ENCODE measurements around the gene EVPL. TPM values are rescaled to one million over a fixed set of nuclear protein-coding genes. Genes with fewer than 3 reads are reported as not detected.

Gene EVPL
- polyA plus RNA-seq, 3 donors, result not detected

- no peak overlapping the region for H3K4me2 ChIP-seq (replicated peaks; ENCODE audit: extremely low read depth, low read length, poor library complexity, severe bottlenecking)
- H3K4me1 ChIP-seq (ENCODE audit: control insufficient read depth in 1 of 2, insufficient read depth in 2 of 2, low read length in 2 of 2), result peaks cover 29 to 32% of the 10 kb centered on the region in 2 donors
- peaks cover 30% of the 10 kb centered on the region for H3K4me1 Mint-ChIP-seq
- TF ChIP-seq CTCF (IDR thresholded peaks at IDR 0.05), result no peak
- no peaks in the 10 kb centered on the region for H4K20me1 ChIP-seq (ENCODE audit: insufficient read depth, low read length)
- no peak overlapping the region for H3K4me3 Mint-ChIP-seq
- H3K27me3 ChIP-seq (ENCODE audit: control insufficient read depth in 2 of 2, insufficient read depth in 2 of 2, low read length in 2 of 2), result no peaks in the 10 kb centered on the region
- 96% methylated on average over 3 of the region's 5 CpGs for WGBS (ENCODE audit: insufficient coverage)
- H3K9me3 Mint-ChIP-seq, result no peaks in the 10 kb centered on the region
- no peak overlapping the region for H2AFZ ChIP-seq (ENCODE audit: insufficient read depth, low read depth, low read length, poor library complexity, severe bottlenecking)
- no peaks in the 10 kb centered on the region for H3K9me3 ChIP-seq (replicated peaks in 1 of 2; ENCODE audit: control insufficient read depth in 1 of 2, insufficient read depth in 1 of 2, low read length in 2 of 2)
- H3K9ac ChIP-seq (ENCODE audit: insufficient read depth, low read length, poor library complexity, severe bottlenecking), result no peak overlapping the region
- H3K27me3 Mint-ChIP-seq (ENCODE audit: low read depth in 3 of 3), result peaks cover 0 to 2% (median 0%) of the 10 kb centered on the region in 3 donors
- no peaks in the 10 kb centered on the region for H3K79me2 ChIP-seq (ENCODE audit: insufficient read depth, low read length)
- H3K4me3 ChIP-seq (replicated peaks in 1 of 3; ENCODE audit: low read depth in 2 of 3, low read length in 3 of 3), result no peak overlapping the region
- peaks cover 34 to 67% of the 10 kb centered on the region in 2 donors for H3K36me3 Mint-ChIP-seq
- peaks cover 15 to 39% of the 10 kb centered on the region in 2 donors for H3K36me3 ChIP-seq (replicated peaks in 1 of 2; ENCODE audit: control insufficient read depth in 1 of 2, insufficient read depth in 2 of 2, low read length in 2 of 2)
- DNase-seq, result no peak
- H3K27ac Mint-ChIP-seq, result no peak overlapping the region
- intact Hi-C loops (cut with micrococcal nuclease), result no loop called here
- H3K27ac ChIP-seq (ENCODE audit: low read depth in 1 of 2, low read length in 2 of 2), result no peak overlapping the region
Measured at GRCh38 chr17:75994802-75995370, 32.2 kb downstream of the EVPL start.

- Histone ChIP-seq H3K9ac (ENCODE audit: insufficient read depth, low read length, poor library complexity, severe bottlenecking) (no peak overlapping the region), H2AFZ (ENCODE audit: insufficient read depth, low read depth, low read length, poor library complexity, severe bottlenecking) (no peak overlapping the region), H3K27ac (ENCODE audit: low read depth in 1 of 2, low read length in 2 of 2) (no peak overlapping the region), H3K4me1 (ENCODE audit: control insufficient read depth in 1 of 2, insufficient read depth in 2 of 2, low read length in 2 of 2) (peaks cover 9 to 11% of the 10 kb centered on the region in 2 donors), H3K9me3 (replicated peaks in 1 of 2; ENCODE audit: control insufficient read depth in 1 of 2, insufficient read depth in 1 of 2, low read length in 2 of 2) (no peaks in the 10 kb centered on the region), H3K27me3 (ENCODE audit: control insufficient read depth in 2 of 2, insufficient read depth in 2 of 2, low read length in 2 of 2) (no peaks in the 10 kb centered on the region), H3K36me3 (replicated peaks in 1 of 2; ENCODE audit: control insufficient read depth in 1 of 2, insufficient read depth in 2 of 2, low read length in 2 of 2) (peaks cover 19 to 45% of the 10 kb centered on the region in 2 donors), H3K79me2 (ENCODE audit: insufficient read depth, low read length) (no peaks in the 10 kb centered on the region), H3K4me2 (replicated peaks; ENCODE audit: extremely low read depth, low read length, poor library complexity, severe bottlenecking) (no peak overlapping the region), H3K4me3 (replicated peaks in 1 of 3; ENCODE audit: low read depth in 2 of 3, low read length in 3 of 3) (no peak overlapping the region), H4K20me1 (ENCODE audit: insufficient read depth, low read length) (no peaks in the 10 kb centered on the region)
- WGBS (ENCODE audit: insufficient coverage), result 97% methylated on average over 8 of the region's 9 CpGs
- Mint-ChIP-seq H3K27ac (peak overlapping the region in 1 of 7 donors; percentile 46), H3K27me3 (ENCODE audit: low read depth in 3 of 3) (peaks cover 0 to under 1% (median 0%) of the 10 kb centered on the region in 3 donors), H3K9me3 (peaks cover 0 to 1% (median 0%) of the 10 kb centered on the region in 7 donors), H3K4me1 (peaks cover 12% of the 10 kb centered on the region), H3K36me3 (peaks cover 37 to 63% of the 10 kb centered on the region in 2 donors), H3K4me3 (no peak overlapping the region)
- no peak for TF ChIP-seq CTCF (IDR thresholded peaks at IDR 0.05)
- DNase-seq, result no peak
- intact Hi-C loops (cut with micrococcal nuclease), result no loop called here
Measured at GRCh38 chr17:75991396-75991795, 35.7 kb downstream of the EVPL start.

All from CD14-positive monocyte (primary cell).